GM21528 (cell line): Measurements from ENCODE around the gene TRABD2B.

ENCODE experiments used
- ATAC-seq: cut with Tn5 transposase; IDR thresholded peaks from one replicate; pipeline ENCODE4 v1.9.1; 2021; ENCODE audit warnings: mild to moderate bottlenecking, moderate library complexity; ENCODE audit not compliant: unreplicated experiment, low FRiP score

TRABD2B gene

DNA sequence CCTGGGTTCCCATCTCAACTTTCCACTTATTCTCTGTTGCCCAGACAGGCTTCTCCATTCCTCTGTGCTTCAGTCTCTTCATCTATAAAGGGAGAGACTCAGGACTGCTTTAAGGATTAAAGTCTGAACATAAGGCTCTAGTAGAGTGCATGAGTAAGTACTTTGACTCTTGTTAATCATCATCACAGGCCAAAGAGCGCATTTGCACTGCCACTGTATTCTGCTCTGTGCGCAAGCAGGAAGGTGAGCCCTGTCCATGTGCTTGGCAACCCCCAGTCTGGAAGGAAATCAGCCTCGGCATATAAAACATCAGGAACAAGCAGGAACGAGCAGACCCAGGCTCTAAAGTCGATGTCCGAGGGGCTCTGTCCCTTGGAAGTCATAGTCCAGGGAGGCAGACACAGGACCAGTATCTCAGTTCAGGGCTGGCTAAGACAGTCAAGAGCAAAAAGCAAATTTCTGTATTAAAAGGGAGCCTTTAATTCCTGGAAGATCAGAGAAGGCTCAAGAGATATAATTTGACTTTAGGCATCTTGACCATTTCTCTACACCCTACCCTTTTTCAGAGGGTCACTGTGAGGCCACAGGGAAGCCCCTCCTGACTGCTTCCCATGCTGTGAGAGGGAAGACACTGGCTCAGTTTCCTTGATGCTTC is 131.2 kb downstream of the TRABD2B start:
- ATAC-seq = no peak

DNA sequence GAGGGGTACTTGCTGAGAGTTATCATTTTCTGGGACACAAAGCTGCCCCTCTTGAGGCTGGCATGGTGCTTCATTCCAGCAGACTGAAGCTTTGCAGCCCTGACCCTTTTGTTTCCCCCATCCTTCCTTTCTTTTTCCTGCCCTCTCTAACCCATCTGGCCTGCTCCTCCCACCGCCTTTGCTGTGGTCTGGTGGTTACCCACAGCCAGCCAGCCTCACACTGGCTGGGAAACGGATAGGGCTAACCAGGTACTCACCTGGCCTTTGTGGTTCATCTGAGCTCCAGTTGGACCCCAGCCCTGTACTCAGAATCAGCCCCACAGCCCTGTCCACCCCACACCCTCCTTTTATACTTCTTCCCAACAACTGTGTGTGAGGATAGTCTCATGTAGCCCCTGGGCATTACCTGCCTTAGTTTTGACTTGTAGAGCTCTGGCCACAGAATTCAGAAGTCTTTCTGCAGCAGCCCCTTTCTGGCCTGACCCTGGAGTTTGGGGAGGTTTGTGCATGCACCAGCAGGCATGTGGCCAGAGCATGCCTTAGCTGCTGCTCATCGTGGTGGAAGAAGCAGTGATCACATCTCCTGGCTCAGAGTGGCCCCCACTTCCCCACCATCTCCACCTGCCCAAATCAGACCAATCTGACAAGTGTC is 138.0 kb downstream of the TRABD2B start:
- no peak for ATAC-seq

DNA sequence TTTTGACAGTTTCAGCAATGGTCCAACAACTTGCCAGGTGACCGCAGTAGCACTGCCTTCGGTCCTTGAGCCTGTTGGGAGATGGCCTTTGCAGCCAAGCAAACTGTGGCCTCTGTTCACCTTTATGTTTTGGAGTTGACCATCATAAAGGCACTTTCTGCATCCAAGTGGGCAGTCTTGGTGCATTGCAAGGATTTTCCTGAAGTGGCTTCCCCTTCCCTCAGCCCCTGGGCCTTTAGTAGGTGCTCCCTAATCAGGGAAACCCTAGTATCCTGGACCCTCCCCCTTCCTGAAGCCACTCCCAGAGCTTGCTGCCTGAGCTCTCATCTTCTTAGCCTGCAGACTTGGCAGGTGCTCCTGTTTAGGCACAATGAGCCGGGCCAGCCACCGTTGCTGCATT is 140.2 kb downstream of the TRABD2B start:
- ATAC-seq = no peak

DNA sequence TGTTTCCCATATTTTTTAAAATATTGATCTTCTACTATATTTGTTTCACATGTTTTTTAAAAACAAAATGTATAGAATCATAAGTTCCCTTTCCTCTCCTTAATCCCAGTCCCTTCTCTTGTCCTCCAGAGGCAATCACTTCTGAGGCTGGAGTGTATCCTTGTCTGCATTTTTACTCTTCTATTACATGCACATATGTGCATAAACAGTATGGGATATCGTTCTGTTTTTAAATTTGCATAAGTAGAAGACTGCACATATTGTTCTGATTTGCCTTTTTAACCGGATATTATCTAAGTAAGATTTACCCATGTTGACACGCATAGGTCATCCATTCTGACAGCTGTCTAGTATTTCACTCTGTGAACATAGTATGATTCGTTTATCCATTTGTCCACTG is 142.0 kb downstream of the TRABD2B start:
- no peak for ATAC-seq

- ATAC-seq = no peak
Observed at GRCh38 chr1:47854552-47855144, 142.5 kb downstream of the TRABD2B start.

DNA sequence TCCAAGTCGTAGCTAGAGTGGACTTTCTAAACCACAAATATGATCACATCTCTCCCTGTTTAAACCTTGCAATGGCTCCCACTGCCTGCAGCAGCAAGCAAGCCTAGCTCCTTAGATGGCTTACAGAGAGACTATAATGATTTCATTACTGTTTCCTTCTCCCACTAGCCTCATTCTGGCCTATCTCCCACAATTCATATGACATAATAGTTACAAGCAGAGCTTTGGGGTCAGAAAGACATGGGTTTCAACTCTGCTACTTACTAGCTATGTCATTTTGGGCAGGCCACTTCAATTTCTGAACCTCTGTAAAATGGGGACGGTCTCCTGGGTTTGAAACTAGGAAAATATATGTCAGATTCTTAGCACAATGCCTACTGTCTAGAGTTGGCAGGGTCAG is 143.3 kb downstream of the TRABD2B start:
- ATAC-seq = no peak

GRCh38 chr1:47853059-47853458 is 144.1 kb downstream of the TRABD2B start:
- ATAC-seq = no peak

- ATAC-seq = no peak
Observed at GRCh38 chr1:47852006-47852718, 145.0 kb downstream of the TRABD2B start.

- ATAC-seq = no peak
Observed at GRCh38 chr1:47850451-47850850, 146.7 kb downstream of the TRABD2B start.

- ATAC-seq = no peak
Observed at GRCh38 chr1:47849591-47850261, 147.5 kb downstream of the TRABD2B start.

DNA sequence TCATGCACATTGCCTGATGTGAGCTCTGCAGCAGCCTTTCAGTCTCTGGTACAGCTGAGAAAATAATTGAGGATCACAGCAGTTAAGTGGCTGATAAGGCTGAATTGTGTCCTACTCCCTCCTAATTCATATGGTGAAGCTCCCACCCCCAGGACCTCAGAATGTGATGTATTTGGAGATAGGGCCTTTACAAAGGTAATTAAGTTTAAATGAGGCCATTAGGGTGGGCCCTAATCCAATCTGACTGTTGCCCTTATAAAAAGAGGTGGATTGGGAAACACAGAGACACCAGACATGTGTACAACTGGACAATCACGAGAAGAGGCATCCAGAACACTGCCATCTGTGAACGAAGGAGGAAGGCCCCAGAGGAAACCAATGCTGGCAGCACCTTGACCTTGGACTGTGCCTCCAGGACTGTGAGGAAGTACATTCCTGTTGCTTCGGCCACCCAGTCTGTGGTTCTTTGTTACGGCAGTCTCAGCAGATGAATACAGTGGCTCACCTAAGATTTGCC is 148.1 kb downstream of the TRABD2B start:
- no peak for ATAC-seq

DNA sequence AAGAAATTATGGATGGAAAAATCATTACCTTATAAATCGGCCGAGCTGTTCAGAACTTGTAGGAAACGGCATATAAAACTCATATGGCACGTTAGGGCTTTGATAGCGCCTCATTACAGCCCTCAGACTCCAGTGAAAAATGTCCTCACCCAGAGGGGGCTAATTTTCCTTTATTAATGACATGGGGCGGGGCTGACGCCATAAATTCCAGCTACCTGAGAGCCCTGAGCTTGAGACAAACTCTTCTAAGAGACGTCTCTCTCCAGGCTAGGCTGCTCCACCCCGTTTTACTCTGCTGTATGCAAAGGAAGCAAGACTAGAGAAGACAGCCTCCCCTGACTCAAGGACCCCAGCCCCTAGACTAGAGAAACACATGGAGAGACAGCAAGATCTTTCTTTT is 149.4 kb downstream of the TRABD2B start:
- ATAC-seq = no peak

GRCh38 chr1:47844558-47844955 is 152.6 kb downstream of the TRABD2B start:
- no peak for ATAC-seq

DNA sequence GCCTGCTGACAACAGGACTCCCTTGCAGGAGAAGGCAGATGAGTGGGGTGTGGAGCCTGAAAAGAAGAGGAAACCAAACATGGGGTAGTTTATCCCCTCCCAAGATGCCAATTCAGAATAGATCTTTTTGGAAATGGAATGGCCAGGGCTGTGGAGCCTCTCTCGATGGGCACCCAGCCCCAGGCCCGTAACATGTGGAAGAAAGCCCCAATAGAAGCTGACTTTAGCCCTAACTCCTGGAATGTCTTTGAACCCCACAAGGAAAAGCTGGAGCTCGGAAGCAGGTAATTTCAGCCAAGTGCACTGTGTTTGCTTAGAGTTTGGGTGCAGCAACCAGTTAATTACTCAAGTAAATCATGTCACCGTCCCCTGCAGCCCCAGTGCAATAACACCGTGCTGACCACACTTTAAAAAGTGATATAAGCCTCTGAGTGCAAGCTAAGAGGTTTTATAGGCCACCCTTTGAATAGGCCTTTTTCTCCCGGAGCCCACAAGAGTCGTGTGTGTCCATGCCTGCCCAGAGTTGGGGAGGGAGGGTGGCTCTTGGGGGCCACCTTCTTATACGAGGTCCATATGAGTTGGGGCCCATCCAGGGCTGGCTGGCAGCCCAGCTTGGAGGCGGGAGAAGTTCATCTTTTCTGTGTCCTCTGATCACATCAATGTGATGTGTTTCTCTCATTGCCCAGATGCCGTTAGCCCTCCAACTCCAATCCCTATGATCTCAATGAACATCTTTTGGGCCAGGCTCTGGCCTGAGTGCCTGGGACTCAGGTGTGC is 153.2 kb downstream of the TRABD2B start:
- ATAC-seq = no peak

- no peak for ATAC-seq
Observed at GRCh38 chr1:47843059-47843458, 154.1 kb downstream of the TRABD2B start.

DNA sequence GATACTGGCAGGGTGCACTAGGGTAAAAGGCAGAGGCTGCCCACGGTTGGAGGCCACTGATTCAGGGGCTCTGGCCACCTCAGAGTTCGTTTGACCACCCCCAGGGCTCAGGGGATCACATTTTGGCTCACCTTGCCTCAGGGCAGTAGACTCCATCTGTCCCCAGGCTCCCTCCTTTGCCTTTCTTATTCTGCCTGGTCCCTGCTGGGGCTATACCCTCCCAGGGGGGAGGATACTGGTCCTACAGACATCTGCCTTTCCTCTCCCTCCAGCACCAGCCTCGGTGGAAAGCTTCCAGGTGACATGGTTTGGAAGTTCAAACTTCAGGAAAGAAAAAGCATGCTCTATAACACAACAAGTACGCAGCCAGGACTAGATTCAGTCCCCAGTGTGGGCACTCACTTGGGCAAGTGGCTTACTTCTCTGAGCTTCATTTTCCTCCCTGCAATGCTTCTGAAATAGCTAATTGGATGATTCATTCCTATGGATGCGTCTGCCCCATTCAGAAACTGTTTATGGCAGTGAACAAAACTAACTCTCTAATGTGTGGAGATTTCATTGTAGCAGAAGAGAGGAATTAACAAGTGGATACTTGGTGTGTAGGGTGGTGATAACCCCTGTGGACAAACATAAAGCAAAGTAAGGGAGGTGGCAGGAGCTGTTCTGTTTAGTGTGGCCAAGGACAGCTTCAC is 154.8 kb downstream of the TRABD2B start:
- no peak for ATAC-seq

DNA sequence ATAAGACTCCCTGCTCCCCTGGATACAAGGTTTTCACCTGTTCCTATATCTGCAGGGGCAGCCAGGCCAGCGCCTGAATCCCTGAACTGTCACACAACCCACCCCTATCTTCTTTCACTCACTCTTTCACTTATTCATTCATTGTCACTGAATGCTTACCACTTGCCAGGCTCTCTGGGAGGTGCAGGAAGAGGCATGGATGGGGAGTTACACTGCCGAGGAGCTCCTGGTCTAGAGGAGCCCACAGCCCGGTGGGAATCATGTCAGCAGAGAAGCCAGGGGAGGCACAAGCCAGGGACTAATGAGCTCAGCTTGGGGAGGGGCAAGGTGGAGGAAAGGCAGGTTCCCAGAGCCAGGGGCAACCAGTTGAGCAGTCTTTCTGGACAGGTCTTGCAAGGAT is 155.8 kb downstream of the TRABD2B start:
- ATAC-seq = no peak

DNA sequence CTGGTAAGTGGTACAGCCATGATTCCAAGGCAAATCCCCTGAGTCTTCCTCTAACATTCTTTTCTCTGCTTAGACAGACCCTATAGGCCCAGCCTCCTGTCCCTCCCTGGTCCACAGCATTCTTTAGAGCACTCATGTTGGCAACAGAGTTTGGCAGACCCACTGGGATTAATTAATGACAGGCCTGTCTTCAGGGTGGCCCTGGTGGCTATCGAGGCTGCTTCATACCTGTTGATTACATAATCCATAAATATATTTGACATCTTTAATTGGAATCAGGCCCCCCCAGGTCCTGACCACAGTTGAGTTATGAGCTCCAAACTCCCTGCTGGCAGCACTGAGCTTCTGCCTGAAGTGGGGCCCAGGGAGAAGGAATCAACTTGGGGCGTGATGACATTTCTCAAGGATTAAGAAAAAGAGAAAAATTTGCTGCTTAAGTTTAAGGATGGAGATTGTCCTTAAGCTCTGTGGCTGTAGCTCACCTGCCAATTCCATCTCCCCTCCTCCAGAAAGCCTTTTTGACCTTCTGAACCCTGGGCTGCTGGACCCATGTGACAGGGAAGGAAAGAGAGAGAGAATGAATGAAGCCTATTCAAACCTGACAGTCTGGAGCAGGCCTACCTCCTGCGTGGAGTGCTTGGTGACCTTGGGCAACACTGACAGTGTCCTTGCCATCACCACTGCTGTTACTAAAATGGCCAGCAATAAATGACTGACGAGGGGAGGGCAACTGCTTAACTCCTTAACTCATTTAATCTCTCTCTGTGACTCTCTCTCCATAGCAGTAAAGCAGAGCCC is 156.6 kb downstream of the TRABD2B start:
- no peak for ATAC-seq

DNA sequence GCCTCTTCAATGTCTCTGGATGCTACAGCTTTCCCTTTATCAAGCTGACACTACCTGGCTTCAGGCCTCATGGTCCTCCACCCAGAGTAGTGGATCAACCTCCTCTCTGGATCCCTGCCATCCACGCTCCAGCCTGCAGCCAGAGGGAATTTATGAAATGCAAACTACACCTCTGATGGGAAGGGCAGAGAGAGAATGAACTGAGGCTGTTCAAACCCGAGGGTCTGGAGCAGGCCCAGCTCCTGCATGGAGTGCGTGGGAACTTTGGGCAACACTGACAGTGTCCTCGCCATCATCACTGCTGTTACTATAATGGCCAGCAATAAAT is 157.8 kb downstream of the TRABD2B start:
- no peak for ATAC-seq
